B cell (primary cell): ENCODE measurements around the gene PLEKHH3. TPM values are rescaled to one million over a fixed set of nuclear protein-coding genes. Genes with fewer than 3 reads are reported as not detected.
A peak's percentile ranks its signal among the peaks of the same experiment; 100 is the strongest.

Source experiments
- ATAC-seq: fragments of 200-7000 bp; cut with Tn5 transposase; one replicate; pipeline ENCODE4 v1.10.0; 2021; ENCODE audit warnings: low read depth, mild to moderate bottlenecking, moderate number of reproducible peaks, moderate library complexity
- CTCF ChIA-PET: fragments of 350-600 bp; sonication (Branson Sonifier 250); formaldehyde crosslinking; loops from one replicate; lab custom pipeline; 2021; ENCODE audit warnings: antibody characterized with exemption, inconsistent platforms; lab: Charles Lee
- POLR2A ChIA-PET: fragments of 350-600 bp; sonication (Branson Sonifier 250); formaldehyde crosslinking; loops from one replicate; lab custom pipeline; 2021; ENCODE audit warnings: antibody characterized with exemption; lab: Charles Lee
- DNase-seq: peaks from one replicate; pipeline ENCODE4 v3.0.0; 2013
- H2AFZ ChIP-seq: 2 replicates; pipeline ENCODE4 v1.6.1; 2012; ENCODE audit warnings: mild to moderate bottlenecking, low read depth, low read length; ENCODE audit not compliant: insufficient read depth, poor library complexity, severe bottlenecking
- H3K27ac ChIP-seq, 2 donors: 1 replicate in 1 of 2; 2 replicates in 1 of 2; pipeline ENCODE4 v1.5.1; 2012 to 2013; ENCODE audit warnings: low read length in 2 of 2, mild to moderate bottlenecking in 2 of 2, moderate library complexity in 1 of 2
- H3K27me3 ChIP-seq, 4 experiments: fragments of 200-600 bp in 1 of 4; sonication (generic) in 1 of 4; replicated peaks in 1 of 4; 1 replicate in 2 of 4; 2 replicates in 2 of 4; pipeline versions ENCODE4 v1.6.1 to v1.7.0; 2013 to 2016; ENCODE audit warnings: low read length in 3 of 4, mild to moderate bottlenecking in 2 of 4, mixed read lengths in 1 of 4, moderate library complexity in 1 of 4; ENCODE audit not compliant: insufficient read depth in 4 of 4, control insufficient read depth in 3 of 4; ENCODE audit errors: control extremely low read depth in 1 of 4
- H3K36me3 ChIP-seq, 2 experiments: replicated peaks in 1 of 2; 1 replicate in 1 of 2; 2 replicates in 1 of 2; pipeline versions ENCODE4 v1.6.1 to v1.7.1; 2013; ENCODE audit warnings: low read length in 1 of 2; ENCODE audit not compliant: insufficient read depth in 2 of 2, control insufficient read depth in 1 of 2; ENCODE audit errors: control extremely low read depth in 1 of 2, extremely low read depth in 1 of 2
- H3K4me1 ChIP-seq, 2 donors: fragments of 200-600 bp in 1 of 2; sonication (generic) in 1 of 2; 1 replicate in 1 of 2; 2 replicates in 1 of 2; pipeline versions ENCODE4 v1.5.1 to v1.6.1; 2013 to 2017; ENCODE audit warnings: low read length in 2 of 2; ENCODE audit not compliant: control insufficient read depth in 2 of 2, insufficient read depth in 2 of 2
- H3K4me2 ChIP-seq: replicated peaks from 2 replicates; pipeline ENCODE3; 2012; ENCODE audit warnings: mild to moderate bottlenecking, low read depth, low read length; ENCODE audit not compliant: poor library complexity, severe bottlenecking
- H3K4me3 ChIP-seq, 5 experiments: fragments of 200-600 bp in 1 of 5; sonication (generic) in 1 of 5; 1 replicate in 3 of 5; 2 replicates in 2 of 5; pipeline versions ENCODE4 v1.5.1 to v1.7.0; 2011 to 2016; ENCODE audit warnings: low read length in 4 of 5, mild to moderate bottlenecking in 4 of 5, low read depth in 2 of 5, control low read depth in 1 of 5, moderate library complexity in 1 of 5; ENCODE audit not compliant: insufficient read depth in 1 of 5; ENCODE audit errors: control extremely low read depth in 1 of 5, extremely low read depth in 1 of 5
- H3K79me2 ChIP-seq: fragments of 200-600 bp; sonication (generic); one replicate; pipeline ENCODE4 v1.6.0; 2016; ENCODE audit warnings: low read length; ENCODE audit not compliant: control insufficient read depth, insufficient read depth
- H3K9ac ChIP-seq: fragments of 200-600 bp; sonication (generic); 2 replicates; pipeline ENCODE4 v1.6.1; 2017; ENCODE audit warnings: mild to moderate bottlenecking, low read length, moderate library complexity
- H3K9me3 ChIP-seq, 3 donors: one replicate each; pipeline versions ENCODE4 v1.6.1 to v1.7.1; 2013; ENCODE audit warnings: low read length in 2 of 3; ENCODE audit not compliant: control insufficient read depth in 2 of 3, insufficient read depth in 1 of 3; ENCODE audit errors: control extremely low read depth in 1 of 3
- H4K20me1 ChIP-seq: 2 replicates; pipeline ENCODE4 v1.6.0; 2012; ENCODE audit warnings: mild to moderate bottlenecking, low read length; ENCODE audit not compliant: insufficient read depth, control insufficient read depth, poor library complexity, severe bottlenecking
- H3K27ac Mint-ChIP-seq: one replicate; pipeline ENCODE4 v1.8.0; 2021; ENCODE audit warnings: mixed read lengths
- H3K27me3 Mint-ChIP-seq: one replicate; pipeline ENCODE4 v1.8.0; 2021; ENCODE audit warnings: mixed read lengths
- H3K4me1 Mint-ChIP-seq: one replicate; pipeline ENCODE4 v1.8.0; 2021; ENCODE audit warnings: mixed read lengths
- H3K4me3 Mint-ChIP-seq: one replicate; pipeline ENCODE4 v1.8.0; 2021; ENCODE audit warnings: mixed read lengths
- H3K9me3 Mint-ChIP-seq: one replicate; pipeline ENCODE4 v1.8.0; 2022; ENCODE audit warnings: mixed read lengths; ENCODE audit not compliant: insufficient read depth
- EZH2 ChIP-seq: IDR thresholded peaks from 2 replicates; pipeline ENCODE4 v1.6.1; 2012; ENCODE audit warnings: borderline replicate concordance, low read depth, mild to moderate bottlenecking, moderate library complexity, low read length; ENCODE audit not compliant: insufficient read depth, poor library complexity, severe bottlenecking
- WGBS: methylation state at CpG from one replicate; pipeline ENCODE4 v1.1.5; 2013; ENCODE audit warnings: missing lambda C conversion rate; ENCODE audit not compliant: insufficient coverage; 5-methylcytosine and 5-hydroxymethylcytosine counted together
- intact Hi-C: fragments of 100-400 bp; cut with micrococcal nuclease; formaldehyde crosslinking; loops from one replicate; pipeline ENCODE4 v1.10.0; 2022
- polyA plus RNA-seq: library from polyadenylated mRNA; depleted of rRNA; stranded (reverse); fragments of >200 nt; gene quantifications from 2 replicates; pipeline ENCODE4 v1.2.3, GENCODE V29; 2012
- total RNA-seq, 2 donors: library from RNA; stranded (reverse); fragments of 120-200 nt in 1 of 2; gene quantifications; 1 replicate in 1 of 2; 2 replicates in 1 of 2; pipeline versions ENCODE4 v1.2.3 to v1.2.4, GENCODE V29; 2013 to 2022
- TF ChIP-seq, protein P1 (sequence below): fragments of 200-600 bp; IDR thresholded peaks from one replicate; pipeline ENCODE4 v1.8.0; 2022; ENCODE audit warnings: antibody characterized with exemption, mild to moderate bottlenecking

The PLEKHH3 gene
- total and polyA plus RNA-seq, 2 donors (not counting 1 experiment from before 2014, with no cell fraction given) = 0.44 to 0.67 TPM

GRCh38 chr17:42678951-42679491 is 2.2 kb upstream of the PLEKHH3 start:
- Mint-ChIP-seq H3K4me3 (peak overlapping the region; percentile 92), H3K4me1 (peaks cover 74% of the 10 kb centered on the region), H3K27me3 (peaks cover 14% of the 10 kb centered on the region), H3K9me3 (no peaks in the 10 kb centered on the region), H3K27ac (peak overlapping the region; percentile 93)
- no peak for TF ChIP-seq EZH2
- TF ChIP-seq, protein P1, sequence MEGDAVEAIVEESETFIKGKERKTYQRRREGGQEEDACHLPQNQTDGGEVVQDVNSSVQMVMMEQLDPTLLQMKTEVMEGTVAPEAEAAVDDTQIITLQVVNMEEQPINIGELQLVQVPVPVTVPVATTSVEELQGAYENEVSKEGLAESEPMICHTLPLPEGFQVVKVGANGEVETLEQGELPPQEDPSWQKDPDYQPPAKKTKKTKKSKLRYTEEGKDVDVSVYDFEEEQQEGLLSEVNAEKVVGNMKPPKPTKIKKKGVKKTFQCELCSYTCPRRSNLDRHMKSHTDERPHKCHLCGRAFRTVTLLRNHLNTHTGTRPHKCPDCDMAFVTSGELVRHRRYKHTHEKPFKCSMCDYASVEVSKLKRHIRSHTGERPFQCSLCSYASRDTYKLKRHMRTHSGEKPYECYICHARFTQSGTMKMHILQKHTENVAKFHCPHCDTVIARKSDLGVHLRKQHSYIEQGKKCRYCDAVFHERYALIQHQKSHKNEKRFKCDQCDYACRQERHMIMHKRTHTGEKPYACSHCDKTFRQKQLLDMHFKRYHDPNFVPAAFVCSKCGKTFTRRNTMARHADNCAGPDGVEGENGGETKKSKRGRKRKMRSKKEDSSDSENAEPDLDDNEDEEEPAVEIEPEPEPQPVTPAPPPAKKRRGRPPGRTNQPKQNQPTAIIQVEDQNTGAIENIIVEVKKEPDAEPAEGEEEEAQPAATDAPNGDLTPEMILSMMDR = no peak
- Histone ChIP-seq H3K36me3 (no peaks in the 10 kb centered on the region), H3K79me2 (no peaks in the 10 kb centered on the region), H3K27ac (peak overlapping the region in 1 of 2 donors; percentile 48), H3K4me1 (peaks cover 80 to 89% of the 10 kb centered on the region in 2 donors), H3K27me3 (peaks cover 0 to 56% (median 25%) of the 10 kb centered on the region in 4 experiments), H2AFZ (peak overlapping the region; percentile 82), H3K9me3 (peaks cover 0 to 26% (median 0%) of the 10 kb centered on the region in 3 donors), H3K4me2 (peak overlapping the region; percentile 99), H3K4me3 (peak overlapping the region in 4 of 5 experiments; percentile 45 to 75 (median 59)), H4K20me1 (peaks cover 31% of the 10 kb centered on the region), H3K9ac (peak overlapping the region; percentile 51)
- no CpG with 5 or more reads among the region's 18 CpGs for WGBS
- ATAC-seq (no peak), DNase-seq (peak; percentile 56)
- ChIA-PET CTCF (interaction anchor here (0.7 to 4.9 kb wide), 13 partner anchors 8 to 145 kb away, joined by 3 to 72 read pairs (median 4); partner anchors contain the start of genes BECN1, MLX, PSMC3IP and RETREG3), POLR2A (interaction anchor here (0.5 to 4.5 kb wide), 8 partner anchors 9 to 392 kb away, joined by 3 to 19 read pairs (median 5); partner anchors contain the start of genes NAGLU, PSMC3IP, RETREG3 and TUBG1)
- intact Hi-C loops = loop anchor here (1.0 to 10.0 kb wide), 10 partner anchors 9 to 484 kb away; partner anchors contain the start of genes ATP6V0A1, EZH1, GHDC and MLX
